HL-60 (cell line): Measurements from ENCODE around the gene SLC12A7.

ENCODE experiments used
- GABPA ChIP-seq: IDR thresholded peaks from 2 replicates; pipeline ENCODE4 v1.6.1; 2012; ENCODE audit warnings: low read depth
- POLR2AphosphoS5 ChIP-seq: IDR thresholded peaks from 2 replicates; pipeline ENCODE4 v1.6.1; 2012; ENCODE audit warnings: low read depth
- SPI1 ChIP-seq: IDR thresholded peaks from 2 replicates; pipeline ENCODE4 v1.6.1; 2012; ENCODE audit warnings: low read depth, mild to moderate bottlenecking, borderline replicate concordance
- TF ChIP-seq, protein P1 (sequence below): IDR thresholded peaks from one replicate; pipeline ENCODE4 v1.5.1; 2011; ENCODE audit warnings: low read length, control low read depth, inconsistent platforms; ENCODE audit not compliant: insufficient read depth
- TF ChIP-seq, protein P2 (sequence below): IDR thresholded peaks from 2 replicates; pipeline ENCODE4 v1.6.1; 2012; ENCODE audit warnings: low read depth; ENCODE audit not compliant: insufficient replicate concordance

DNA sequence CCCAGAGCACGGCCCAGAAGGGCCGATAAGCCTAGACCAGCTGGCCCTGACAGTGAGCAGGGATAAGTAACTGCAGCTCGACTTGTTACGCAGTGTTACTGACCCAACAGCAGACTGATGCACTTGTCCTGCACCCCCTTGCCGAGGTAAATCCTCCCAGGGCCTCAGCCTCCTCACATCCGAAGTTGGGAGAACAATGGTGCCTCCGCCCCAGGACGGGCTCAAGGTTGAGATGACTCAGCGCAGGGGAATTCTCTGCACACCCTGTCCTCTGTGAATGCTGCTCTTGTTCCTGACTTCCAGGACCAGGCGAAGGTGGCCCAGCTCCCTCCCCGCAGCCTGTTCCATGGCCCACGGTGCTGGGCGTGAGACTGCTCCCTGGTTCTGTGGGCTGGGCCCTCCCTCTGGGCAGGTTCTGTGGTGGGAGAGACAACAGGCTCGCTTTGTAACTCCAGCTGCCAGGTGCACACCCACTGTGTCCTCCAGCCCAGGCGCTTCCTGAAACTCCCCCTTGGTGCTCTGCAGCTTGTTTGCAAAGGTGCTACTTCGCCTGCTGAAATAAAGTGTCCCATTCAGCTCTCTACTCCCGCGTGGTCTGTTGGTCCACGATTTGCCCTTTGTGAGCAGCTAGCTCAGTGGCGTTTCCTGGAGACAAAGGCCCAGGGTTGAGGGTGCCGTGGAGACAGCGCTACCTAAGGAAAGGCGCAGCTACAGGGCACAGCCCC is 49.4 kb upstream of the SLC12A7 start:
- TF ChIP-seq POLR2AphosphoS5 = no peak
- TF ChIP-seq, protein P1, sequence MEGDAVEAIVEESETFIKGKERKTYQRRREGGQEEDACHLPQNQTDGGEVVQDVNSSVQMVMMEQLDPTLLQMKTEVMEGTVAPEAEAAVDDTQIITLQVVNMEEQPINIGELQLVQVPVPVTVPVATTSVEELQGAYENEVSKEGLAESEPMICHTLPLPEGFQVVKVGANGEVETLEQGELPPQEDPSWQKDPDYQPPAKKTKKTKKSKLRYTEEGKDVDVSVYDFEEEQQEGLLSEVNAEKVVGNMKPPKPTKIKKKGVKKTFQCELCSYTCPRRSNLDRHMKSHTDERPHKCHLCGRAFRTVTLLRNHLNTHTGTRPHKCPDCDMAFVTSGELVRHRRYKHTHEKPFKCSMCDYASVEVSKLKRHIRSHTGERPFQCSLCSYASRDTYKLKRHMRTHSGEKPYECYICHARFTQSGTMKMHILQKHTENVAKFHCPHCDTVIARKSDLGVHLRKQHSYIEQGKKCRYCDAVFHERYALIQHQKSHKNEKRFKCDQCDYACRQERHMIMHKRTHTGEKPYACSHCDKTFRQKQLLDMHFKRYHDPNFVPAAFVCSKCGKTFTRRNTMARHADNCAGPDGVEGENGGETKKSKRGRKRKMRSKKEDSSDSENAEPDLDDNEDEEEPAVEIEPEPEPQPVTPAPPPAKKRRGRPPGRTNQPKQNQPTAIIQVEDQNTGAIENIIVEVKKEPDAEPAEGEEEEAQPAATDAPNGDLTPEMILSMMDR = no peak
- TF ChIP-seq, protein P2, sequence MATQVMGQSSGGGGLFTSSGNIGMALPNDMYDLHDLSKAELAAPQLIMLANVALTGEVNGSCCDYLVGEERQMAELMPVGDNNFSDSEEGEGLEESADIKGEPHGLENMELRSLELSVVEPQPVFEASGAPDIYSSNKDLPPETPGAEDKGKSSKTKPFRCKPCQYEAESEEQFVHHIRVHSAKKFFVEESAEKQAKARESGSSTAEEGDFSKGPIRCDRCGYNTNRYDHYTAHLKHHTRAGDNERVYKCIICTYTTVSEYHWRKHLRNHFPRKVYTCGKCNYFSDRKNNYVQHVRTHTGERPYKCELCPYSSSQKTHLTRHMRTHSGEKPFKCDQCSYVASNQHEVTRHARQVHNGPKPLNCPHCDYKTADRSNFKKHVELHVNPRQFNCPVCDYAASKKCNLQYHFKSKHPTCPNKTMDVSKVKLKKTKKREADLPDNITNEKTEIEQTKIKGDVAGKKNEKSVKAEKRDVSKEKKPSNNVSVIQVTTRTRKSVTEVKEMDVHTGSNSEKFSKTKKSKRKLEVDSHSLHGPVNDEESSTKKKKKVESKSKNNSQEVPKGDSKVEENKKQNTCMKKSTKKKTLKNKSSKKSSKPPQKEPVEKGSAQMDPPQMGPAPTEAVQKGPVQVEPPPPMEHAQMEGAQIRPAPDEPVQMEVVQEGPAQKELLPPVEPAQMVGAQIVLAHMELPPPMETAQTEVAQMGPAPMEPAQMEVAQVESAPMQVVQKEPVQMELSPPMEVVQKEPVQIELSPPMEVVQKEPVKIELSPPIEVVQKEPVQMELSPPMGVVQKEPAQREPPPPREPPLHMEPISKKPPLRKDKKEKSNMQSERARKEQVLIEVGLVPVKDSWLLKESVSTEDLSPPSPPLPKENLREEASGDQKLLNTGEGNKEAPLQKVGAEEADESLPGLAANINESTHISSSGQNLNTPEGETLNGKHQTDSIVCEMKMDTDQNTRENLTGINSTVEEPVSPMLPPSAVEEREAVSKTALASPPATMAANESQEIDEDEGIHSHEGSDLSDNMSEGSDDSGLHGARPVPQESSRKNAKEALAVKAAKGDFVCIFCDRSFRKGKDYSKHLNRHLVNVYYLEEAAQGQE = no peak
- TF ChIP-seq SPI1 = no peak
- no peak for TF ChIP-seq GABPA
